C4-2B (cell line): Measurements from ENCODE around the gene HOXD3.

ENCODE experiments used
- H3K27ac ChIP-seq: fragments of 450-650 bp; 2 replicates; pipeline ENCODE4 v1.5.1; 2017
- CTCF ChIP-seq: fragments of 450-650 bp; conservative IDR thresholded peaks from 2 replicates; pipeline ENCODE4 v1.5.1; 2017; ENCODE audit warnings: mild to moderate bottlenecking
- ZFX ChIP-seq: fragments of 450-650 bp; IDR thresholded peaks from 2 replicates; pipeline ENCODE4 v1.6.1; 2017

The HOXD3 gene

GRCh38 chr2:176166272-176166671, 9.2 kb downstream of the HOXD3 start:
- no peak overlapping the region for H3K27ac ChIP-seq
- TF ChIP-seq ZFX (no peak), CTCF (no peak)

GRCh38 chr2:176167398-176167797, 10.3 kb downstream of the HOXD3 start:
- H3K27ac ChIP-seq: no peak overlapping the region
- TF ChIP-seq ZFX (no peak), CTCF (no peak)

- no peak overlapping the region for H3K27ac ChIP-seq
- TF ChIP-seq CTCF: no peak
- no peak for TF ChIP-seq ZFX
These were observed 12.1 kb downstream of the HOXD3 start for GRCh38 chr2:176169181-176169580.

- H3K27ac ChIP-seq: no peak overlapping the region
- TF ChIP-seq ZFX (no peak), CTCF (no peak)
These were observed 12.6 kb downstream of the HOXD3 start for GRCh38 chr2:176169711-176170110.

- no peak for TF ChIP-seq CTCF
- no peak for TF ChIP-seq ZFX
- H3K27ac ChIP-seq: no peak overlapping the region
These were observed 13.6 kb downstream of the HOXD3 start for GRCh38 chr2:176170602-176171305.

GRCh38 chr2:176171351-176172006, 14.4 kb downstream of the HOXD3 start:
- TF ChIP-seq CTCF: no peak
- TF ChIP-seq ZFX: no peak
- H3K27ac ChIP-seq: no peak overlapping the region

GRCh38 chr2:176172007-176172894, 15.1 kb downstream of the HOXD3 start:
- TF ChIP-seq ZFX (no peak), CTCF (no peak)
- H3K27ac ChIP-seq: no peak overlapping the region
